ENCODE measurements around the gene MESD. TPM values are rescaled to one million over a fixed set of nuclear protein-coding genes. Genes with fewer than 3 reads are reported as not detected.

MESD gene
- total and polyA plus RNA-seq, 2 of the 4 experiments (the other 2 are of a cell fraction), result 10.0 to 14.0 TPM

DNA sequence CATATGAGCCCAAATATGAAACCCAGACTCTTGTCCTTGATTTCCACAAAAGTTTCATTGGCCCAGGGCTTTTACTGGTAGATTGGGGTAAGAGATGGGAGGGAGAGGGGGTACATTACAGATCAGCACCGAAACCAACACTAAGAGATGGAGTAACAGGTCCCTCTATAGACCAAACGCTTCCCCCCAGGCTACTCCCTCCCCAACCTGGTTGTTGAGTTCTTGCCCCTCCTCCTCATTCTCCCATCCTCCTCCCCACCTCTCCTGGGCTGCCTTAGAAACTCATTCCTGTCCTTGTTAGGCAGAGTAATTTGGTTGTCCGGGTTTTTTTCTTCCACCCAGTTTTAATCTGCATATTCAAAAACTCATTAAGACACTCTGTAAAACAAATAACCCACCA, 74.1 kb downstream of the MESD start:
- no peak overlapping the region for H3K4me2 ChIP-seq (ENCODE audit: low read depth, low read length)
- no peak overlapping the region for H3K56ac ChIP-seq (ENCODE audit: extremely low read depth, insufficient read depth, low read length)
- H3K27ac ChIP-seq (ENCODE audit: insufficient read depth, low read length), result no peak overlapping the region
- no peak for TF ChIP-seq CTCF (conservative IDR thresholded peaks at IDR 0.05; ENCODE audit: low read depth, low read length)
- no peak for TF ChIP-seq CHD1 (IDR thresholded peaks at IDR 0.05; ENCODE audit: low read depth, low read length)
- no peak for TF ChIP-seq RAD21 (IDR thresholded peaks at IDR 0.05; ENCODE audit: low read length)
- no peak for TF ChIP-seq RFX5 (IDR thresholded peaks at IDR 0.05; ENCODE audit: low read depth, low read length)
- H3K9me1 ChIP-seq (ENCODE audit: insufficient read depth, low read length), result peaks cover 6% of the 10 kb centered on the region; the same call in 1 of the 2 replicates
- intact Hi-C loops (cut with micrococcal nuclease) (no loop called here), dilution Hi-C loops (cut with HindIII; ENCODE audit: low sequenced_read_pairs, unreplicated experiment) (no loop called here), in situ Hi-C loops (cut with MboI; ENCODE audit: low sequenced_read_pairs) (no loop called here)
- no peak overlapping the region for H2BK15ac ChIP-seq (ENCODE audit: low read depth, low read length)
- no peak overlapping the region for H4K5ac ChIP-seq (ENCODE audit: low read depth, low read length)
- H2BK120ac ChIP-seq (ENCODE audit: low read depth, low read length), result no peak overlapping the region
- no peaks in the 10 kb centered on the region for H3K9me3 ChIP-seq (ENCODE audit: control insufficient read depth, insufficient read depth, low read length)
- no peak overlapping the region for H2BK5ac ChIP-seq (ENCODE audit: low read depth, low read length, poor library complexity, severe bottlenecking)
- H3K27me3 ChIP-seq (ENCODE audit: control insufficient read depth, insufficient read depth, low read length), result no peaks in the 10 kb centered on the region
- no peak overlapping the region for H2BK20ac ChIP-seq (ENCODE audit: low read depth, low read length)
- H3K18ac ChIP-seq (ENCODE audit: low read depth, low read length), result no peak overlapping the region
- no peak overlapping the region for H3K23ac ChIP-seq (ENCODE audit: low read depth, low read length)
- H4K20me1 ChIP-seq (ENCODE audit: insufficient read depth, low read length), result peaks cover 33% of the 10 kb centered on the region; the same call in 1 of the 2 replicates
- no peak overlapping the region for H2AK5ac ChIP-seq (ENCODE audit: low read depth, low read length)
- no peak overlapping the region for H3K4me3 ChIP-seq (ENCODE audit: insufficient read depth, low read depth, low read length)
- no peak overlapping the region for H3K9ac ChIP-seq (ENCODE audit: low read depth, low read length)
- H3K79me1 ChIP-seq (ENCODE audit: low read depth in 1 of 2, low read length in 2 of 2), result 0 out of 4 replicates have a peak, but pooled peaks cover 0 to 3% of the 10 kb centered on the region in 2 experiments
- DNase-seq (no peak), ATAC-seq (ENCODE audit: low read depth) (no peak)
- ChIA-PET POLR2A (ENCODE audit: unreplicated experiment) (no interaction called here), CTCF (no interaction called here)
- WGBS, 2 experiments (ENCODE audit: extremely low coverage in 2 of 2, insufficient read length in 1 of 2), result no CpG with 5 or more reads among the region's 3 CpGs
- no peak overlapping the region for H4K8ac ChIP-seq (ENCODE audit: low read depth in 2 of 2, low read length in 2 of 2)
- no peak overlapping the region for H3K4ac ChIP-seq (ENCODE audit: low read depth, low read length)
- H3K36me3 ChIP-seq (ENCODE audit: control insufficient read depth, insufficient read depth, low read length), result peaks cover 63% of the 10 kb centered on the region
- no TSS peak for BruUV-seq (replicated peaks)
- no peak overlapping the region for H2AFZ ChIP-seq (replicated peaks; ENCODE audit: low read length, poor library complexity)
- no peaks in the 10 kb centered on the region; the same call in 1 of the 2 replicates for H3K4me1 ChIP-seq (ENCODE audit: control insufficient read depth, insufficient read depth, low read length)
- H2AK9ac ChIP-seq (replicated peaks; ENCODE audit: low read depth, low read length, poor library complexity), result no peak overlapping the region
- H3K14ac ChIP-seq (replicated peaks; ENCODE audit: low read depth, low read length), result no peak overlapping the region
- H4K91ac ChIP-seq (ENCODE audit: insufficient read depth, low read depth, low read length), result no peak overlapping the region

Measured in IMR-90 (cell line).